Gastrocnemius medialis (tissue), 4 donors: ENCODE results near the gene CNPY4.

Source experiments
- CTCF ChIP-seq, 5 experiments: fragments of 450-650 bp in 3 of 5; fragments of 200-600 bp in 2 of 5; sonication (generic) in 2 of 5; IDR thresholded peaks in 4 of 5; conservative IDR thresholded peaks in 1 of 5; 1 replicate in 4 of 5; 2 replicates in 1 of 5; pipeline ENCODE4 v1.5.1; 2016 to 2019; ENCODE audit warnings: antibody characterized with exemption in 5 of 5, mild to moderate bottlenecking in 3 of 5, moderate library complexity in 3 of 5
- POLR2A ChIP-seq, 2 donors: fragments of 450-650 bp; IDR thresholded peaks; one replicate each; pipeline ENCODE4 v1.6.1; 2017; ENCODE audit warnings: antibody characterized with exemption in 2 of 2, mild to moderate bottlenecking in 2 of 2, moderate library complexity in 2 of 2

DNA sequence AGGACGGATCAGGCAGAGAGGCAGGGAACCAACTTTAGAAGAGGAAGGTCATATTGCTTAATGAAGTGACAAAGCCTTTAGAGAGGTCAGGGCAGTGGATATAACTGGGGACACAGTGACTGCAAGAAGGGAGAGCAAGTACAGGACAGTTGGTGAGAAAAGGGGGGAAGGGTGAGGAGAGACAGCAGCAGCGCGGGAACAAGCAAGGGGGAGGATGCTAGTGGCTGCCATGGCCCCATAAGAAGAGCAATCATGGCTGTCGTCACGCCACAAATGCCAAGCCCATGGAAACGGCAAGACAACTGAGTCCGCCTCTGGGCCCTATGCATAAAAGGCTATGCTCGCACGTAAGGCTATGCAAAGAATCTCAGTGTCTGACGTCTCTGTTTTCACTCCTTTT is 47.0 kb upstream of the CNPY4 start:
- TF ChIP-seq CTCF (IDR thresholded peaks at IDR 0.05 in 4 of 5, conservative IDR thresholded peaks at IDR 0.05 in 1 of 5) (no peak), POLR2A (IDR thresholded peaks at IDR 0.05) (no peak)
